CD4-positive, alpha-beta T cell treated with Interleukin-15 for 1 hour (primary cell): ENCODE results near the gene UBE2O.
"Not testable (repeated sequence)": the region's sequence is repeated elsewhere in the genome, so short reads cannot be mapped to it uniquely, and the experiment has no call there.

ENCODE experiments used
- DNase-seq: peaks from one replicate; pipeline ENCODE4 v3.0.0-alpha.2; 2020

UBE2O gene

DNA sequence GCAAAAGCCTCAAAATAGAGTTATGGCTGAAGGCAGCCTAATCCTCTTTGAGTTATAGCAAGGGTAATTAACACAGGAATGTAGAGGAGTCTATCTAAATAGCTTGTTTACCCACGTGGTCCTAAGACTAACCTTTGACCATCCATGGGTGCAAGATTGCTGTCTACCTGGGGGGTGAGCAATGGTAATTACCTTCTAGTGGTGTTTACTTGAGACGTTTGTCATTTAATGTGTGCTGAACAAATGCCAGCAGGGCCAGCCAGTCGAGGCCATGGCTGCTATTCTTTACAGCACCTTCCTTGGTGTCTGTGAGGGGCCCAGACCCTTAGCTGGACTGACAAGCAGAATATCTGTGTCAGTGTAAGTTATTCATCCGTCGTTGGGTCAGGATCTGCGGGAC is 85.3 kb downstream of the UBE2O start:
- no peak for DNase-seq

- no peak for DNase-seq
These were observed 86.7 kb downstream of the UBE2O start for GRCh38 chr17:76366247-76366646.

DNA sequence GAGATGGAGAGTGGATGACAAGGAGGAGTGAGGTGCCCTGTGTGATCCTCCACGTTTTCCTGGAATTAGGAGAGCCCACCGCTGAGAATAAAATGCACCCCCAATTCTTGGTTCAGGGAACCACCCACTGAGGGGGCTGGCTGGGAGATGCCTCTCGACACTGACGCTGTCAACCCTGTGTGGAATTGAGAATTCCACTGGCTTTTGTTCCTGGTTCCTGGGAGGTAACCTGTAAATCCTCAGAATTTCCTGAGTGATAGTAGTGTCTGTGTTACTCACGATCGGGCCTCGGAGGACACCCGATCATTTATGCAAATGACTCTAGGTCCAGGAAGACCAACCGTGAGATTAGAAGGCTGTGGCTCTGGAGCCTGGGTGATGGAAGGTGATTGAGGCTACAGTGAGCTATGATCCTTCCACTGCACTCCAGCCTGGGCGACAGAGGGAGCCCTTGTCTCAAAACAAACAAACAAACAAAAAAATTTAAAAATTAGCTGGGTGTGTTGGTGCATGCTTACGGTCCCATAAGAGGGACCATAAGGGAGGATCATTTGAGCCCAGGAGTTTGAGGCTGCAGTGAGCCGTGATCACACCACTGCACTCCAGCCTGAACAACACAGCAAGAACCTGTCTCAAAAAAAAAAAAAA is 87.6 kb downstream of the UBE2O start:
- no peak for DNase-seq

DNA sequence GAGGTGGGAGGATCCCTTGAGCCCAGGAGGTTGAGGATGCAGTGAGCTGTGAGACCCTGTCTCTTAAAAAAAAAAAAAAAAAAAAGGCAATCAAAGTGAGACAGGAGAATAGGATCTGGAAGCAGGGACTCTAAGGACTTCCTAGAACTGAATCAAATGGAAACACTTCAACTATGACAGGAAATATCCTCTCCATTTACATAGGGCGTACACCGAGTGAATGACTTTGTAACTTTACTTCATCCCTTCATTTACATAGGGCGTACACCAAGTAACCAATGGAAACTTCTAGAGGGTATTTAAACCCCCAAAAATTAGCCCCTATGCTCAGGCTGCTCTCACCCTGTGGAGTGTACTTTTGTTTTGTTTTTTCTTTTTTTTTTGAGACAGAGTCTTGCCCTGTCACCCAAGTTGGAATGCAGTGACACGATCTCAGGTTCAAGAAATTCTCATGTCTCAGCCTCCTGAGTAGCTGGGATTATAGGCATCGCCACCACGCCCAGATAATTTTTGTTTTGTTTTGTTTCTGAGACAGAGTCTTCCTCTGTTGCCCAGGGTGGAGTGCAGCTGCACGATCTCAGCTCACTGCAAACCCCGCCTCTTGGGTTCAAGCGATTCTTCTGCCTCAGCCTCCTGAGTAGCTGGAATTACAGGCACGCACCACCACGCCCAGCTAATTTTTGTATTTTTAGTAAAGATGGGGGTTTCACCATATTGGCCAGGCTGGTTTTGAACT is 89.7 kb downstream of the UBE2O start:
- DNase-seq, result no peak

DNA sequence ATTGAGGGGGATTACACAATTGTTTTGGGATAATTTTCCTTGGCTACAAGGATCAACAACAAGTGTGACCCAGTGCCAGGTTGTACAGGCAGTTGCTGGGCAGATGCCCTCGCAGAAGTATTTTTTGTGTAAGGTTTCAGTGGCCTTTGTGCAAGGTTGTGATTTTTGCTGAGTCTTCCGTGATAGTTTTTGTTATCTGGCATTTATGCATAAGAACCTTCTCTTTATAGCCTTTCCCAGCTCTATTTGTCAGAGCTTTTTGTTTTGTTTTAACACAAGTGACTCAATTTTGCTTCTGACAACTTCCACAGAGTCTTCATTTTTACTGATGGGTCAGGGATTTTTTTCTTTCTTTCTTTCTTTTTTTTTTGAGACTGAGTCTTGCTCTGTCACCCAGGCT is 92.5 kb downstream of the UBE2O start:
- no peak for DNase-seq

- DNase-seq, result not testable (repeated sequence)
These were observed 93.2 kb downstream of the UBE2O start for GRCh38 chr17:76359776-76360175.

GRCh38 chr17:76359375-76359774 is 93.6 kb downstream of the UBE2O start:
- no peak for DNase-seq

DNA sequence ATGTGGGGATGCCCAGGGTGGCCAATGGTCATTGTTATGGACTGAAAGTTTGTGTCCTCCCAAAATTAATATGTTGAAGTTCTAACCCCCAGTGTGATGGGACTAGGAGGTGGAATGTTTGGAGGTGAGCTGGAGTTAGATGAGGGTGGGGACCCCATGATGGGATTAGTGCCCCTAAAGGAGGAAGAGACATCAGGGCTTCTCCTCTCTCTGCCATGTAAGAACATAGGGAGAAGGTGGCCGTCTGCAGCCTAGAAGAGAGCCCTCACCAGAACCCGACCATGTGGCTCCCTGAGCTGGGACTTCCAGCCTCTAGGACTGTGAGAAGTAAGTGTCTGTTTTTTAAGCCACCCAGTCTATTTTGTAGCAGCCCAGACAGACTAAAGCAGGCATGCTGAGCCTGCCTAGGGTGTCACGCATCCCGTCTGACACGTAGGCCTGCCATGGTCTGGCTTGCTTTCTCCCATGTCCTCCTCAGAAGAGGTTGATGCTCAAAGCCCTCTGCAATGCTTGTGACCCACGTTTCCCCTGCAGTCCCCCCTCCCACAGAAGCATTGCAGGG is 95.3 kb downstream of the UBE2O start:
- no peak for DNase-seq

- DNase-seq, result no peak
These were observed 96.0 kb downstream of the UBE2O start for GRCh38 chr17:76356803-76357456.

GRCh38 chr17:76354747-76355310 is 98.1 kb downstream of the UBE2O start:
- DNase-seq, result no peak

DNA sequence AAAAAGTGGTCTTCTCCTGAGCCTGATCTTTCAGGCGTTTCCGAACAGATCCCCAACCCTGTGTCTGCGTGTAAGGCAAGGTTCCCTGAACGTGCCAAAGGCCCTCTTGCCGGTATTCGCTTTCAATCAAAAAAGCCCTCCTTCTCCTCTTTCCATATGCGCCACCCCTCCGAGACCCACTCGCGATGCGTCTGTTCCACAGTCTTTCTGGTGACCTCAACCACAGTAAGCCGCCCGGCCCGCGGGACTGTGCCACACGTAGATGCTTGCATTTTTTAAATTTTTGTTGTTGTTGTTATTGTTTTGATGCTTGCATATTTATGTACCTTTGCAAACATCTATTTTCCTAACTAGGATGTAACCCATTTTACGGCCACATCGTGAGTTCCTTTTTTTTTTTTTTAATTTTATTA is 98.6 kb downstream of the UBE2O start:
- DNase-seq, result no peak

DNA sequence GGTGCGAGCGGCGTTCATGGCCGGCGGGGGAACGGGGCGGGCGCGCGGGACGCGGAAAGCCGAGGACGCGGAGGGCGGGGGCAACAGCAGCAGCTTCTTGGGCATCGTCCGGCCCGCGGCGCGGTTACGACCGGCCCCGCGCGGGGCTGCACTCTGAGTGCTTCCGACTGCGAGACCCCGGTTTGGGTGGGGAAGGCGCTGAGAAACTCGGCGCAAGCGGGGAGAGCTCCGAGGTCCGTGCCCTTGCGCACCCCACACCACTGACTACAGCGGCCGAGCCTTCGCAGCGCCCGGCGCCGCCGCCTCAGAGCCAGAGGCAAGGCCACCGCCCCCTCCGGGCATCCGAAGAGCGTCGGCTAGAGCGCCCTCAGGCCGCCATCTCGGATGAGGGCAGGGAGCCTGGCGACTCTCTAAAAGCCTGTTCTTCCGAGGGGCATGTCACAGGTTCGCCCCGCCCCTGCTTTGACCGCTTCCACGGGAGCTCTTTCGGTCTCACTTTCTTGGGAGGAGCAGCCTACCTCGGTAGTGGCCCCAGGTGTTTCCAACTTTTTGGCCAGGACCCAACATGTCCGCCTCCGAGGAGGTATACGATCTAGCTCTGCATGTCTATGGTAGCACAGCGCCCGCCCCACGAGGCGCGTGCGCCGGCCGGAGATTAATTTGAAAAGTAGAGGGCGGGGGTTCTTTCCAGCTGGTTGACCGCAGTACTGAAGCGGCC is 99.2 kb downstream of the UBE2O start, which contains the start of gene PRPSAP1:
Gene PRPSAP1 (minus strand): TSS at position 318 of the 718 bp plus-strand sequence. CDS start 213 bp downstream, at position 105.
- peak; percentile 83 for DNase-seq

GRCh38 chr17:76353004-76353598 is 99.9 kb downstream of the UBE2O start:
- no peak for DNase-seq

GRCh38 chr17:76351526-76352071 is 101.4 kb downstream of the UBE2O start:
- DNase-seq, result no peak

- no peak for DNase-seq
These were observed 102.5 kb downstream of the UBE2O start for GRCh38 chr17:76350463-76350862.

DNA sequence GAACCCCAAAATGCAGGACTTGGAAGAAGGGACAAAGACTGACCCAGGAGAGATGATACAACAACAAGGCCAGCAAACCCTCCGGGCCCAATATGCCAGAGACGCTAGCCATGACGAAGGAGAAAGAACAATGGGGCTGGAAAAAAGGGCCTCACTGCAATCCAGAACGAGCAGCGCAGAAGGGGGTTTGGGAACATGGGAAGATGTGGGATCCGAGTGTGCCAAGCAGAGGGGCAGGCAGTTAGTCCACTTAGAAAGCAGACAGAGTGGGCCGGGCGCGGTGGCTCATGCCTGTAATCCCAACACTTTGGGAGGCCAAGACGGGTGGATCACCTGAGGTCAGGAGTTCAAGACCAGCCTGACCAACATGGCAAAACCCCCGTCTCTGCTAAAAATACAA is 106.0 kb downstream of the UBE2O start:
- DNase-seq, result not testable (repeated sequence)

DNA sequence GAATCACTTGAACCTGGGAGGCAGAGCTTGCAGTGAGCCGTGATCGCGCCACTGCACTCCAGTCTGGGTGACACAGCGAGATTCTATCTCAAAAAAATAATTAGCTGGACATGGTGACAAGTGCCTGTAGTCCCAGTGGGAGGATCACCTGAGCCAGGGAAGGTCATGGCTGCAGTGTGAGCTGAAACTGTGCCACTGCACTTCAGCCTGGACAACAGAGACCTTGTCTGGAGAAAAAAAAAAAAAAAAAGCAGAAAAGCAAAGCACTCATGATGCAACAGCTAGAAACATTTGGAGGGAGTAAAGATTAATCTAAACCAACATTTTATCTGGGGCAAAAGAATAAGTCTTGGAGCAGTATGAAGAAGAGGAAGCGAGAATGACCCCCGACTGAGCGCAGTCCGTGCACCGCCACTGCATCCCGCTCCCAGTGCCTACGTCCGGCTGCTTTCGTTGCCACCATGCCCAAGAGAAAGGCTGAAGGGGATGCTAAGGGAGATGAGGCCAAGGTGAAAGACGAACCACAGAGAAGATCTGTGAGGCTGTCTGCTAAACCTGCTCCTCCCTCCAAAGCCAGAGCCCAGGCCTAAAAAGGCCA is 107.5 kb downstream of the UBE2O start:
- DNase-seq, result no peak

DNA sequence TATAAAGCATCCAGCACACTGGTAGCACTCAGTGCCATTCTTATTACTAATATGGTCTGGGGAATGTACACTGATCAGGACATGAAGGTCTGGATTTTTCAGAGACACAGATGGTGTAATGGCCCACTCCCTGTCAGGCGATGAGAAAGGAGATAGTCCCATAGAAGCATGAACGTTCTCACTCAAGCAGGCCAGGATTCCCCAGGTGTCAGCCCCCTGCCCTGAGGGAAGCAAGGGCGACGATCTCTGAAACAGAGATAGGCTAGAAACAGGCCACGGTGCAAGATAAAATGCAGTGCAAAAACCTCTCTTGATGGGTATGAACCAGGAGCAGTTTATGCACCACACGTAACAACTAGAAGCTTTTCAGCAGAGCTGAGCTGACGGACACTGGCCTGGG is 109.8 kb downstream of the UBE2O start:
- no peak for DNase-seq

GRCh38 chr17:76341301-76341700 is 111.7 kb downstream of the UBE2O start:
- DNase-seq, result no peak
